Measurements from ENCODE around the gene FEZF1. TPM values are rescaled to one million over a fixed set of nuclear protein-coding genes. Genes with fewer than 3 reads are reported as not detected.

FEZF1 gene
- total RNA-seq, 2 donors from 2014 or later: not detected

DNA sequence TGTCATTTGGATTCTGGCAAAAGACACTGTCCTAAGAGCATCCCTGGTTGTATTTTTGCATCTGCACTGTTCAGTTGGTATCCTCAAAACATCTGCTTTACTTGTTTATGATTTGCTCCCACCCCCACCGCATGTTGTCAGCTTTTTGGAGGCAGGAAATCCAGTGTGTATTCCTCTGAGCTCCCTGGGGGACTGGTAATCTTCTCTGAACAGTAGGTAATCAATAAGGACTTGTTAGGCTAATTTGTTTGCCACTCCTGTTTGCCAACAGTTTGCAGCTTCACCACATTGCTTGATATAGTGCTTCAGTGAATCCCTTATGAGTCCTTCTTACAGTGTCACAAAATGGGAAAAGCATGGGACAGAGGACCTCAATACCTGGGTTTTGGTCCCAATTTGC lies 49.1 kb downstream of the FEZF1 start:
- no peak for ATAC-seq
- Mint-ChIP-seq H3K36me3 (no peaks in the 10 kb centered on the region), H3K9me3 (peaks cover 0 to 4% of the 10 kb centered on the region in 2 donors), H3K27ac (no peak overlapping the region)
- DNase-seq (ENCODE audit: low spot score in 2 of 2): no peak

Other genes with a start within 250 kb of the FEZF1 start
- gene AASS, start 160.5 kb downstream of the FEZF1 start, total RNA-seq: 1 to 10 TPM; 1.7 to 6.2 TPM